NCI-H2107 (cell line): ENCODE measurements around the gene GPANK1.

Experiments used
- DNase-seq: peaks from one replicate; lab custom pipeline; 2025; lab: John Stamatoyannopoulos, UW

The GPANK1 gene

GRCh38 chr6:31639449-31639861, 25.3 kb downstream of the GPANK1 start:
- no peak for DNase-seq

- no peak for DNase-seq
Observed at GRCh38 chr6:31639043-31639442, 25.8 kb downstream of the GPANK1 start.

GRCh38 chr6:31636698-31637596, 27.9 kb downstream of the GPANK1 start:
- DNase-seq = no peak

GRCh38 chr6:31634969-31635575, 29.7 kb downstream of the GPANK1 start:
- no peak for DNase-seq

- no peak for DNase-seq
Observed at GRCh38 chr6:31634131-31634530, 30.7 kb downstream of the GPANK1 start.

- no peak for DNase-seq
Observed at GRCh38 chr6:31633447-31633846, 31.4 kb downstream of the GPANK1 start.

- DNase-seq = no peak
Observed at GRCh38 chr6:31632279-31632946, 32.4 kb downstream of the GPANK1 start.

- DNase-seq = no peak
Observed at GRCh38 chr6:31631681-31632278, 33.0 kb downstream of the GPANK1 start.

GRCh38 chr6:31631209-31631608, 33.6 kb downstream of the GPANK1 start:
- DNase-seq = no peak

- DNase-seq = no peak
Observed at GRCh38 chr6:31630177-31630934, 34.4 kb downstream of the GPANK1 start.

- no peak for DNase-seq
Observed at GRCh38 chr6:31629014-31629413, 35.8 kb downstream of the GPANK1 start.

GRCh38 chr6:31627690-31628287, 37.0 kb downstream of the GPANK1 start:
- no peak for DNase-seq

- no peak for DNase-seq
Observed at GRCh38 chr6:31626952-31627351, 37.8 kb downstream of the GPANK1 start.

GRCh38 chr6:31624070-31624469, 40.7 kb downstream of the GPANK1 start:
- no peak for DNase-seq

- DNase-seq = no peak
Observed at GRCh38 chr6:31622684-31623091, 42.1 kb downstream of the GPANK1 start.

GRCh38 chr6:31621991-31622390, 42.8 kb downstream of the GPANK1 start:
- DNase-seq = no peak

- DNase-seq = no peak
Observed at GRCh38 chr6:31621320-31621939, 43.4 kb downstream of the GPANK1 start.

- no peak for DNase-seq
Observed at GRCh38 chr6:31620586-31621319, 44.0 kb downstream of the GPANK1 start, which contains the start of gene PRRC2A. TSS of gene PRRC2A (plus strand) at chr6:31620715. CDS start at chr6:31622790, 2,075 bp downstream.

GRCh38 chr6:31619805-31620585, 44.8 kb downstream of the GPANK1 start:
- DNase-seq = peak; percentile 84
